HEK293T (cell line): Measurements from ENCODE around the gene FARP1.

ENCODE experiments used
- CTCF ChIA-PET: fragments of 350-600 bp; formaldehyde crosslinking; extraction: SDS; loops from one replicate; lab custom pipeline; 2021; ENCODE audit warnings: antibody characterized with exemption, inconsistent platforms; lab: Yijun Ruan, JAX
- POLR2A ChIA-PET: fragments of 350-600 bp; formaldehyde crosslinking; extraction: SDS; loops from one replicate; lab custom pipeline; 2020; ENCODE audit warnings: antibody characterized with exemption, inconsistent platforms; lab: Yijun Ruan, JAX
- DNase-seq: peaks from one replicate; pipeline ENCODE4 v3.0.0; 2012; ENCODE audit warnings: mixed read lengths; ENCODE audit errors: extremely low spot score
- ARNT ChIP-seq: fragments of 450-650 bp; IDR thresholded peaks from 2 replicates; pipeline ENCODE4 v1.6.1; 2017; ENCODE audit warnings: mild to moderate bottlenecking
- BHLHE40 ChIP-seq: fragments of 450-650 bp; IDR thresholded peaks from 2 replicates; pipeline ENCODE4 v1.6.1; 2016; ENCODE audit warnings: mild to moderate bottlenecking, moderate library complexity, borderline replicate concordance
- CTBP1 ChIP-seq: fragments of 450-650 bp; IDR thresholded peaks from 2 replicates; pipeline ENCODE4 v1.6.1; 2016; ENCODE audit warnings: borderline replicate concordance
- ELF4 ChIP-seq: fragments of 450-650 bp; IDR thresholded peaks from 2 replicates; pipeline ENCODE4 v1.6.1; 2017; ENCODE audit warnings: antibody characterized with exemption
- FOXA1 ChIP-seq: fragments of 450-650 bp; IDR thresholded peaks from 2 replicates; pipeline ENCODE4 v1.6.1; 2016; ENCODE audit warnings: mild to moderate bottlenecking
- FOXK2 ChIP-seq: fragments of 450-650 bp; IDR thresholded peaks from 2 replicates; pipeline ENCODE4 v1.6.1; 2016; ENCODE audit warnings: mild to moderate bottlenecking
- FOXM1 ChIP-seq: fragments of 450-650 bp; IDR thresholded peaks from 2 replicates; pipeline ENCODE4 v1.6.1; 2017; ENCODE audit warnings: mild to moderate bottlenecking, borderline replicate concordance
- HDGF ChIP-seq: fragments of 450-650 bp; IDR thresholded peaks from 2 replicates; pipeline ENCODE4 v1.6.1; 2017; ENCODE audit warnings: antibody characterized with exemption, borderline replicate concordance
- L3MBTL2 ChIP-seq: fragments of 450-650 bp; conservative IDR thresholded peaks from 2 replicates; pipeline ENCODE4 v1.6.1; 2016; ENCODE audit warnings: mild to moderate bottlenecking
- LEF1 ChIP-seq: fragments of 450-650 bp; IDR thresholded peaks from 2 replicates; pipeline ENCODE4 v1.6.1; 2017; ENCODE audit warnings: mild to moderate bottlenecking, borderline replicate concordance
- NFRKB ChIP-seq: fragments of 450-650 bp; IDR thresholded peaks from 2 replicates; pipeline ENCODE4 v1.6.1; 2016; ENCODE audit warnings: mild to moderate bottlenecking, moderate library complexity
- SP1 ChIP-seq: fragments of 450-650 bp; IDR thresholded peaks from 2 replicates; pipeline ENCODE4 v1.6.1; 2017
- SUZ12 ChIP-seq: fragments of 450-650 bp; IDR thresholded peaks from 2 replicates; pipeline ENCODE4 v1.6.1; 2016; ENCODE audit warnings: mild to moderate bottlenecking
- TARDBP ChIP-seq: fragments of 450-650 bp; IDR thresholded peaks from 2 replicates; pipeline ENCODE4 v1.6.1; 2016
- ZNF384 ChIP-seq: fragments of 450-650 bp; IDR thresholded peaks from 2 replicates; pipeline ENCODE4 v1.6.1; 2016
- TF ChIP-seq, protein P1 (sequence below): fragments of 450-650 bp; IDR thresholded peaks from 2 replicates; pipeline ENCODE4 v1.6.1; 2016

FARP1 gene

DNA sequence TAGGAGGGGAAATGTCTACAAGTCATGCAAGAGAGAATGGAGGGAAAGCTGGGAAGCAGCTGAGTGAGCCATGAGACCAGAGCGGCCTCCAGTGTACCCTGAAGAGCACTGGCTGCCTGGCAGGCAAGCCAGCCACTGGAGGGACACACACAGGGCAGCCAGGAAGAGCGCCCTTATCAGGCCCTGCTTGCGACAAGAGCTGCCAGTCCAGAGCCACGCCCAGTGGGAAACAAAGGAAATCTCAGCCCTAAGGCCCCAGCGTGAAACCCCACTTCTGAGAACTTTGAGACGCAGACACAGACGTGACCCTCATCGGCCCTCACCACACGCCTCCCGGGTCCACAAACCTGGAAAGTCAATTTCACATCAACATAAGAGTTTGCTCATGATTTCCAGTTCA, 329.0 kb downstream of the FARP1 start:
- TF ChIP-seq ZNF384, result no peak
- TF ChIP-seq FOXA1, result no peak
- no peak for TF ChIP-seq BHLHE40
- no peak for TF ChIP-seq TARDBP
- TF ChIP-seq NFRKB, result no peak
- TF ChIP-seq HDGF, result no peak
- TF ChIP-seq ARNT, result no peak
- TF ChIP-seq SP1, result no peak
- TF ChIP-seq, protein P1, sequence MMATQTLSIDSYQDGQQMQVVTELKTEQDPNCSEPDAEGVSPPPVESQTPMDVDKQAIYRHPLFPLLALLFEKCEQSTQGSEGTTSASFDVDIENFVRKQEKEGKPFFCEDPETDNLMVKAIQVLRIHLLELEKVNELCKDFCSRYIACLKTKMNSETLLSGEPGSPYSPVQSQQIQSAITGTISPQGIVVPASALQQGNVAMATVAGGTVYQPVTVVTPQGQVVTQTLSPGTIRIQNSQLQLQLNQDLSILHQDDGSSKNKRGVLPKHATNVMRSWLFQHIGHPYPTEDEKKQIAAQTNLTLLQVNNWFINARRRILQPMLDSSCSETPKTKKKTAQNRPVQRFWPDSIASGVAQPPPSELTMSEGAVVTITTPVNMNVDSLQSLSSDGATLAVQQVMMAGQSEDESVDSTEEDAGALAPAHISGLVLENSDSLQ, result no peak
- TF ChIP-seq FOXK2, result no peak
- TF ChIP-seq ELF4, result no peak
- TF ChIP-seq FOXM1, result no peak
- TF ChIP-seq SUZ12, result no peak
- TF ChIP-seq L3MBTL2, result no peak
- POLR2A ChIA-PET, result no interaction called here
- no peak for DNase-seq
- CTCF ChIA-PET, result no interaction called here

DNA sequence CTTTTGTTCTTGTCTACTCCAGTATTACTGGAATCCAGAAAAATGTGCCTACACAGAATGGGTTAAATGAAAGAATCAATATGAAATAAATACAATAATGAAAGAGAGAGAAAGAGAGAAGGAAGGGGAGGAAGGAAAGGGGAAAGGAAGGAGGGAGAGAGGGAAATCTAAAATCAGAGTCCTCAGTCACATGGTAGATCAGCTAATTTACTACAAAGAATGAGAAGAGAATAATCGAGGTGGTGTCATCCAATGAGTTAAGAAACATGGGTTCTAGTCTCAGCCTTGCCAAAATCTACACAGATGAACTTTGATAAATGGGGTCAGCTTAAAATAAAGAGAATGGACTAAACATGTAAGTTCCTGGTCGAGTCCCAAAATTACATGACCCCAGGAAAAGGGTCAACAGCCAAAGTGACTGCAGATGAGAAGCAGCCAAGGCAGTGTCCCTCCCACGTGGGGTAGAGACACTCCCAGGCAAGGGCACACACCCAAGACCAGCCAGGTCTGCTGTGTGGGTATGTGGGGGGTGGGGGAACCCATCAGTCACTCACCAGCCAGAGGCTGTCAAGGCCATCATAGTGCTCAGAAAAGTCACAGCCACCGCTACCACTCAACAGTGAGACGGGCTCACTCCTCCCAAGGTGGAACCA, 330.4 kb downstream of the FARP1 start:
- ChIA-PET POLR2A (no interaction called here), CTCF (interaction anchor here (0.5 kb wide), 1 partner anchor 25 kb away, joined by 8 read pairs; no protein-coding TSS in a partner anchor)
- no peak for DNase-seq
- TF ChIP-seq NFRKB (no peak), FOXM1 (no peak)
- TF ChIP-seq, protein P1, result no peak

DNA sequence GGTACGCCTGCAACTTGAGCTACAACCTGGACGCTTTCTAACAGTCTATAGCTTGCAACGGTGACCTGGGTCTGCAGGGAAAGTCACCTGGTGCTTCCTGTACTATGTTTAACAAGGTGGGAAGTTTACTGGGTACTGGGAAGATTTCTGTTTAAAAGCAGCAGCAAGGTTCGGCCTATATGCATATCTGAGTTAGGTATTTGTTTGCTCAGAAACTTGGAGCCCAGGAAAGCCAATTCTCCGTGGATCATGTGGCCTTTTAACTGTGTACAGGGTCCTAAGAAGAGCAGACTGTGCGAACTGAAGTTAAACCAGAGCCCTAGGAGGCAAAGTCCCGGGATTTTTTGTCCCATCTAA, 330.9 kb downstream of the FARP1 start:
- CTCF ChIA-PET, result interaction anchor here (0.5 kb wide), 1 partner anchor 26 kb away, joined by 8 read pairs; no protein-coding TSS in a partner anchor
- POLR2A ChIA-PET, result no interaction called here
- DNase-seq, result no peak
- TF ChIP-seq LEF1 (no peak), ELF4 (no peak), SP1 (no peak), NFRKB (no peak), HDGF (no peak), BHLHE40 (no peak), L3MBTL2 (no peak), SUZ12 (no peak), ZNF384 (no peak), FOXM1 (no peak), ARNT (no peak), CTBP1 (no peak), FOXA1 (no peak), TARDBP (no peak), FOXK2 (no peak)
- TF ChIP-seq, protein P1, result no peak

DNA sequence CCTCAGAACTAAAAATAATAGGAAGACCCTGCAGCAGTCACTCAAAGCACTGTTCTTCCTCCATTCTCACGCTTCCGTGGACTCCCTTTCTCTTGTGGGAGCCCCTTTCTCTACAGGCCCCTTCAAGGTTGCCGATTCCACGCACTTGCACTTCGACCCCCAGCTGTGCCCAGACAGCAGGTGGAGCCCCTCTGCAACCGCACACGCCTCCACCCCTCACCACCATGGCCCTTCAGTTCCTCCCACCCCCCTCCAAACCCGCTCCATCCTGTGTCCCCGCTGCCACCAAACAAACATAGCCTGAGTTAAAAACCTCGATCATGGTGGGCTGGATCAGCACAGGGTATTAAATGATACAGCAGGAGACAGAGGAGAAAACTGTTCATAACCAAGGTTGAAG, 331.4 kb downstream of the FARP1 start:
- TF ChIP-seq BHLHE40 (no peak), HDGF (no peak), NFRKB (no peak), SUZ12 (no peak), ARNT (no peak), FOXA1 (no peak), ZNF384 (no peak), CTBP1 (no peak), LEF1 (no peak), FOXK2 (no peak), ELF4 (no peak), SP1 (no peak), L3MBTL2 (no peak), TARDBP (no peak), FOXM1 (no peak)
- TF ChIP-seq, protein P1, result no peak
- CTCF ChIA-PET, result interaction anchor here (0.5 kb wide), 1 partner anchor 26 kb away, joined by 8 read pairs; no protein-coding TSS in a partner anchor
- POLR2A ChIA-PET, result no interaction called here
- DNase-seq, result no peak

DNA sequence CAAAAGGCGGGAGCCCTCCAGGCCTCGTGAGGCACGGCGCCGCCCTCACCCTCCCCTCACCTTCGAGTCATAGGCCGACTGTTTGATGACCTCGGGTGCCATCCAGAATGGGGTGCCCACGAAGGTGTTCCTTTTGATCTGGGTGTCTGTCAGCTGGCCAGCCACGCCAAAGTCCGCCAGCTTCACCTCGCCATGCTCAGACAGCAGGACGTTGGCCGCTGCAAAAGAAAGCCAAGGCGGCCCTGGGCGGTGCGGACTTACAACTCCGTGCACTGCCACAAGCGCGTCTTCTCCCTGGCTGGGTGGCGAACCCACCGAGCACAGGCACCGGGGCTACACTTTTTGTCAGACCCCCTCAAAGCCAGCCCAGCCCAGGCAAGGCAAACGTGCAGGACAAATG, 331.9 kb downstream of the FARP1 start:
- ChIA-PET POLR2A (no interaction called here), CTCF (no interaction called here)
- DNase-seq, result no peak
- TF ChIP-seq BHLHE40 (no peak), NFRKB (no peak), FOXM1 (no peak), ELF4 (no peak), FOXK2 (no peak), HDGF (no peak), FOXA1 (no peak), SUZ12 (no peak), CTBP1 (no peak), SP1 (no peak), L3MBTL2 (no peak)

DNA sequence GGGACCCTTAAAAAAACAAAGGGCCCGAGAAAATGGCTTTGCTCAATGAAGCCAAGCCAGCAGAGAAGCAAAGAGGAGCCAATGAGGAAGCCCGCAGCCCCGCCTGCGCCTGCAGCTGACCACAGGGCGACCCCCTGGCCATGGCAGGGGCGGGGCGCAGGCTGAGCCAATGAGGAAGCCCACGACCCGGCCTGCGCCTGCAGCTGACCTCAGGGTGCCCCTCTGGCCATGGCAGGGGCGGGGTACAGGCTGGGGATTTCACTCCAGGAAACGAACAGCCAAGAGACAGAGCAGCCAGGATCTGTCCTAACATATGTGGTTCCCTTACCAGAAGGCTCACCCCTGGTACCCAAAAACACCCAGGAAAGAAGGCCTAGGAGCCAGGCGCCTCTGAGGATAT, 332.6 kb downstream of the FARP1 start:
- DNase-seq, result no peak
- ChIA-PET POLR2A (no interaction called here), CTCF (no interaction called here)
- TF ChIP-seq ZNF384 (no peak), TARDBP (no peak)
